GM06990 (cell line): ENCODE measurements around the gene SMARCC1.
"Not testable (repeated sequence)": the region's sequence is repeated elsewhere in the genome, so short reads cannot be mapped to it uniquely, and the experiment has no call there.

Experiments
- DNase-seq: peaks from one replicate; pipeline ENCODE4 v3.0.0-alpha.2; 2011; ENCODE audit not compliant: insufficient read length; ENCODE audit errors: extremely low read depth
- H3K27me3 ChIP-seq: replicated peaks from 2 replicates; pipeline ENCODE4 v1.6.0; 2011; ENCODE audit warnings: low read length; ENCODE audit not compliant: control insufficient read depth, insufficient read depth
- H3K36me3 ChIP-seq: 2 replicates; pipeline ENCODE4 v1.5.1; 2011; ENCODE audit warnings: low read length; ENCODE audit not compliant: control insufficient read depth, insufficient read depth
- H3K4me3 ChIP-seq: replicated peaks from 2 replicates; pipeline ENCODE4 v1.5.1; 2011; ENCODE audit warnings: low read depth, mild to moderate bottlenecking, control low read depth, low read length
- TF ChIP-seq, protein P1 (sequence below): IDR thresholded peaks from 2 replicates; pipeline ENCODE4 v1.5.1; 2011; ENCODE audit warnings: low read length, control low read depth, mild to moderate bottlenecking, inconsistent platforms; ENCODE audit not compliant: insufficient read depth, poor library complexity, severe bottlenecking

Gene SMARCC1

DNA sequence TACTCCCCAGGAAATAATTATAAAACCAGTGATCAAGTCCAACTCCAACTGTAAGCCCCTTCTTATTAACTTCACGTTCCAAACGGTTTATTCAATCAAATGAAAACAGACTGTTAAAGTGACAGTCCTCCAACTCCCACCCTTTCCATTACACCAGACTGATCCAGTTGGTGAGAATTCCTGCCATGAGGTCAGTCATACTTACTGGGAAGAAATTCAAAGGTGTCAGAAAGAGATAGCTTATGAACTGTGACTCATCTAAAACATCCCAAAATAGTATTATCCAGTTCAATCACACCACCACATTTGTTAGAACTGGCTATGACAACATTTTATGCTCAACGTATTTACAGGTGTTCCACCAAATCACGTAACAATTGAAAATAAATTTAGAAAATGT is 19.5 kb downstream of the SMARCC1 start:
- DNase-seq, result no peak
- TF ChIP-seq, protein P1, sequence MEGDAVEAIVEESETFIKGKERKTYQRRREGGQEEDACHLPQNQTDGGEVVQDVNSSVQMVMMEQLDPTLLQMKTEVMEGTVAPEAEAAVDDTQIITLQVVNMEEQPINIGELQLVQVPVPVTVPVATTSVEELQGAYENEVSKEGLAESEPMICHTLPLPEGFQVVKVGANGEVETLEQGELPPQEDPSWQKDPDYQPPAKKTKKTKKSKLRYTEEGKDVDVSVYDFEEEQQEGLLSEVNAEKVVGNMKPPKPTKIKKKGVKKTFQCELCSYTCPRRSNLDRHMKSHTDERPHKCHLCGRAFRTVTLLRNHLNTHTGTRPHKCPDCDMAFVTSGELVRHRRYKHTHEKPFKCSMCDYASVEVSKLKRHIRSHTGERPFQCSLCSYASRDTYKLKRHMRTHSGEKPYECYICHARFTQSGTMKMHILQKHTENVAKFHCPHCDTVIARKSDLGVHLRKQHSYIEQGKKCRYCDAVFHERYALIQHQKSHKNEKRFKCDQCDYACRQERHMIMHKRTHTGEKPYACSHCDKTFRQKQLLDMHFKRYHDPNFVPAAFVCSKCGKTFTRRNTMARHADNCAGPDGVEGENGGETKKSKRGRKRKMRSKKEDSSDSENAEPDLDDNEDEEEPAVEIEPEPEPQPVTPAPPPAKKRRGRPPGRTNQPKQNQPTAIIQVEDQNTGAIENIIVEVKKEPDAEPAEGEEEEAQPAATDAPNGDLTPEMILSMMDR, result no peak
- H3K27me3 ChIP-seq, result no peaks in the 10 kb centered on the region
- H3K36me3 ChIP-seq, result peaks cover 9% of the 10 kb centered on the region
- no peak overlapping the region for H3K4me3 ChIP-seq

- Histone ChIP-seq H3K4me3 (no peak overlapping the region), H3K36me3 (peaks cover 9% of the 10 kb centered on the region), H3K27me3 (no peaks in the 10 kb centered on the region)
- TF ChIP-seq, protein P1, result no peak
- no peak for DNase-seq
Measured at GRCh38 chr3:47761046-47761445, 20.6 kb downstream of the SMARCC1 start.

DNA sequence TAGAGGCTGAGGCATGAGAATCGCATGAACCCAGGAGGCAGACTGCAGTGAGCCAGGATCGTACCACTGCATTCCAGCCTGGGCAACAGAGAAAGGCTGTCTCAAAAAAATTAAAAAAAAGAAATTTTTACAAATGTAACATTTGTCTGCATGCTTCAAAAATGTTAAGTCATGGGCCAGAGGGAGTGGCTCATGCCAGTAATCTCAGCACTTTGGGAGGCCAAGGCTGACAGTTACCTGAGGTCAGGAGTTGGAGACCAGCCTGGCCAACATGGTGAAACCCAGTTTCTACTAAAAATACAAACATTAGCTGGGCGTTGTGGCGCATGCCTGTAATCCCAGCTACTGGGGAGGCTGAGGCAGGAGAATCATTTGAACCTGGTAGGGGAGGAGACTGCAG is 21.5 kb downstream of the SMARCC1 start:
- H3K27me3 ChIP-seq, DNase-seq, H3K4me3 ChIP-seq, H3K36me3 ChIP-seq: not testable (repeated sequence)

- H3K4me3 ChIP-seq, result no peak overlapping the region
- H3K36me3 ChIP-seq, result peaks cover 3% of the 10 kb centered on the region
- TF ChIP-seq, protein P1, result no peak
- H3K27me3 ChIP-seq, result no peaks in the 10 kb centered on the region
- no peak for DNase-seq
Measured at GRCh38 chr3:47758261-47759025, 23.2 kb downstream of the SMARCC1 start.

- H3K36me3 ChIP-seq, result no peaks in the 10 kb centered on the region; the same call in none of the 2 replicates
Measured at GRCh38 chr3:47752716-47753115, 29.0 kb downstream of the SMARCC1 start.

DNA sequence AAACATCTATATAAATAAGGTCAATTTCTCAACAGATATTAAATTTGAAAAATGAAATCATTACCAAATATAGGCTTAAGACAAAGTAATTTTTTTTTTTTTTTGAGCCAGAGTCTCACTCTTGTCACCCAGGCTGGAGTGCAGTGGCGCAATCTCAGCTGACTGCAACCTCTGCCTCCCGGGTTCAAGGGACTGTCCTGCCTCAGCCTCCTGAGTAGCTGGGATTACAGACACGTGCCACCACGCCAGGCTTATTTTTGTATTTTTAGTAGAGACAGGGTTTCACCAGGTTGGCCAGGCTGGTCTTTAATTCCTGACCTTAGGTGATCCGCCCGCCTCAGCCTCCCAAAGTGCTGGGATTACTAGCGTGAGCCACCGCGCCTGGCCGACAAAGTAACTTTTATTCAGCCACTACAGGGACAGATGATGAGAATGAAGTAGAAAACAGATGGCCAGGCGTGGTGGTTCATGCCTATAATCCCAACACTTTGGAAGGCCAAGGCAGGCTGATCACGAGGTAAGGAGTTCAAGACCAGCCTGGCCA is 30.8 kb downstream of the SMARCC1 start:
- H3K36me3 ChIP-seq, result not testable (repeated sequence)

More at GRCh38 chr3:47752716-47753115, 29.0 kb downstream of the SMARCC1 start:
- DNase-seq, result no peak
- TF ChIP-seq, protein P1, result no peak
- H3K4me3 ChIP-seq, result no peak overlapping the region
- H3K27me3 ChIP-seq, result no peaks in the 10 kb centered on the region

GRCh38 chr3:47747558-47747957 is 34.1 kb downstream of the SMARCC1 start:
- no peak for DNase-seq
- Histone ChIP-seq H3K36me3 (peaks cover 2% of the 10 kb centered on the region), H3K4me3 (no peak overlapping the region), H3K27me3 (no peaks in the 10 kb centered on the region)
- TF ChIP-seq, protein P1, result no peak

More for the DNA sequence above, 30.8 kb downstream of the SMARCC1 start:
- H3K27me3 ChIP-seq, H3K4me3 ChIP-seq, DNase-seq: not testable (repeated sequence)
